Left ventricle myocardium inferior (tissue), 1 donor: ENCODE data around the gene TGM1. TPM values are rescaled to one million over a fixed set of nuclear protein-coding genes. Genes with fewer than 3 reads are reported as not detected.
A peak's percentile ranks its signal among the peaks of the same experiment; 100 is the strongest.

ENCODE experiments used
- DNase-seq: peaks from one replicate; pipeline ENCODE4 v3.0.0-alpha.2; 2020
- H3K27ac ChIP-seq: fragments of 200-600 bp; replicated peaks from 2 replicates; pipeline ENCODE4 v1.8.0; 2021
- H3K27me3 ChIP-seq: fragments of 200-600 bp; 2 replicates; pipeline ENCODE4 v1.8.0; 2021; ENCODE audit warnings: low read depth
- H3K36me3 ChIP-seq: fragments of 200-600 bp; 2 replicates; pipeline ENCODE4 v1.8.0; 2021
- H3K4me1 ChIP-seq: fragments of 200-600 bp; 2 replicates; pipeline ENCODE4 v1.8.0; 2021
- H3K4me3 ChIP-seq: fragments of 200-600 bp; 2 replicates; pipeline ENCODE4 v1.8.0; 2021; ENCODE audit warnings: mild to moderate bottlenecking, moderate library complexity
- H3K9me3 ChIP-seq: fragments of 200-600 bp; replicated peaks from 2 replicates; pipeline ENCODE4 v1.8.0; 2021
- CTCF ChIP-seq: fragments of 200-600 bp; IDR thresholded peaks from 2 replicates; pipeline ENCODE4 v1.8.0; 2021; ENCODE audit warnings: antibody characterized with exemption, mild to moderate bottlenecking, borderline replicate concordance
- intact Hi-C: fragments of 100-400 bp; cut with micrococcal nuclease; formaldehyde crosslinking; loops from one replicate; pipeline ENCODE4 v1.11.0; 2022
- total RNA-seq: library from RNA; stranded (reverse); fragmentation: NEBNext Ultra II Directional; extraction: Animal tissue kit (Norgen Biotek cat#: 25700); gene quantifications from one replicate; pipeline ENCODE4 v1.2.1, GENCODE V29; 2021
- donor health status: DM: no; HTN: yes; CAD: no; lungs with severe emphysema.

TGM1 gene
- total RNA-seq, 1 donor from 2014 or later = 0.96 TPM

GRCh38 chr14:24235804-24236688 lies 26.9 kb downstream of the TGM1 start:
- Histone ChIP-seq H3K9me3 (no peaks in the 10 kb centered on the region), H3K4me1 (peaks cover 81% of the 10 kb centered on the region), H3K36me3 (peaks cover 62% of the 10 kb centered on the region), H3K27me3 (no peaks in the 10 kb centered on the region), H3K4me3 (no peak overlapping the region), H3K27ac (no peak overlapping the region)
- no peak for TF ChIP-seq CTCF
- no peak for DNase-seq
- intact Hi-C loops = no loop called here

- H3K27me3 ChIP-seq = no peaks in the 10 kb centered on the region
- no peaks in the 10 kb centered on the region for H3K9me3 ChIP-seq
- intact Hi-C loops = no loop called here
- H3K36me3 ChIP-seq = peaks cover 45% of the 10 kb centered on the region
- no peak for TF ChIP-seq CTCF
- no peak overlapping the region for H3K27ac ChIP-seq
- peaks cover 75% of the 10 kb centered on the region for H3K4me1 ChIP-seq
- H3K4me3 ChIP-seq = no peak overlapping the region
- no peak for DNase-seq
Measured at GRCh38 chr14:24234095-24235005, 28.6 kb downstream of the TGM1 start.

GRCh38 chr14:24233538-24233866 lies 29.5 kb downstream of the TGM1 start:
- Histone ChIP-seq H3K9me3 (no peaks in the 10 kb centered on the region), H3K36me3 (peaks cover 37% of the 10 kb centered on the region), H3K4me1 (peaks cover 66% of the 10 kb centered on the region), H3K27ac (peak overlapping the region; percentile 97), H3K4me3 (peak overlapping the region; percentile 90), H3K27me3 (no peaks in the 10 kb centered on the region)
- intact Hi-C loops = no loop called here
- DNase-seq = no peak
- no peak for TF ChIP-seq CTCF

GRCh38 chr14:24232645-24233537 lies 30.1 kb downstream of the TGM1 start, which contains the start of gene GMPR2:
Gene GMPR2 (plus strand): TSS chr14:24232929. CDS start chr14:24233254, 325 bp downstream.
- H3K27ac ChIP-seq = peak within 1 kb of the TSS; percentile 97
- H3K4me3 ChIP-seq = peak within 1 kb of the TSS; percentile 90
- no peaks in the 10 kb centered on the region for H3K27me3 ChIP-seq
- intact Hi-C loops = no loop called here
- DNase-seq = no peak
- H3K9me3 ChIP-seq = no peaks in the 10 kb centered on the region
- no peak for TF ChIP-seq CTCF
- H3K36me3 ChIP-seq = peaks cover 37% of the 10 kb centered on the region
- peaks cover 60% of the 10 kb centered on the region for H3K4me1 ChIP-seq
